GM12874 (cell line): ENCODE data around the gene IL1B.

Experiments
- CTCF ChIP-seq: IDR thresholded peaks from 2 replicates; pipeline ENCODE4 v1.5.1; 2011; ENCODE audit warnings: low read depth, mild to moderate bottlenecking, control low read depth, low read length, moderate library complexity; ENCODE audit not compliant: insufficient read depth

IL1B gene

GRCh38 chr2:112817082-112817689 is 19.4 kb downstream of the IL1B start:
- TF ChIP-seq CTCF = no peak

- no peak for TF ChIP-seq CTCF
Observed at GRCh38 chr2:112814278-112814677, 22.3 kb downstream of the IL1B start.

GRCh38 chr2:112813280-112813966 is 23.2 kb downstream of the IL1B start:
- TF ChIP-seq CTCF = no peak

- TF ChIP-seq CTCF = no peak
Observed at GRCh38 chr2:112812318-112813267, 24.0 kb downstream of the IL1B start.

- TF ChIP-seq CTCF = no peak
Observed at GRCh38 chr2:112811841-112812306, 24.7 kb downstream of the IL1B start.

- no peak for TF ChIP-seq CTCF
Observed at GRCh38 chr2:112811276-112811831, 25.2 kb downstream of the IL1B start.

- TF ChIP-seq CTCF = no peak
Observed at GRCh38 chr2:112809112-112809511, 27.5 kb downstream of the IL1B start.
